SU-DHL-6 (cell line): ENCODE results near the gene PDHB.
A peak's percentile ranks its signal among the peaks of the same experiment; 100 is the strongest.

Experiments
- H2AFZ ChIP-seq: fragments of 200-600 bp; sonication (generic); 2 replicates; pipeline ENCODE4 v1.6.1; 2014; ENCODE audit warnings: low read depth, mild to moderate bottlenecking, moderate library complexity, mixed read lengths, antibody characterized with exemption, low read length; ENCODE audit not compliant: severe bottlenecking
- H3F3A ChIP-seq: fragments of 200-600 bp; shearing (Covaris generic); 2 replicates; pipeline ENCODE4 v1.6.0; 2016; ENCODE audit warnings: antibody characterized with exemption, mild to moderate bottlenecking; ENCODE audit not compliant: insufficient read depth
- H3K27ac ChIP-seq: fragments of 200-600 bp; sonication (generic); 2 replicates; pipeline ENCODE4 v1.5.1; 2016; ENCODE audit warnings: low read depth, mild to moderate bottlenecking, low read length, moderate library complexity, mixed read lengths
- H3K27me3 ChIP-seq: fragments of 200-600 bp; sonication (generic), shearing (Covaris generic); 2 replicates; pipeline ENCODE4 v1.6.0; 2014; ENCODE audit warnings: mild to moderate bottlenecking, low read length
- H3K36me3 ChIP-seq: fragments of 200-600 bp; sonication (generic); 2 replicates; pipeline ENCODE4 v1.6.1; 2014; ENCODE audit warnings: mild to moderate bottlenecking, low read length, mixed read lengths
- H3K4me2 ChIP-seq: fragments of 300-600, 200-600 bp; shearing (Covaris generic), sonication (generic); 2 replicates; pipeline ENCODE4 v1.6.0; 2014; ENCODE audit warnings: low read length, low read depth, mild to moderate bottlenecking; ENCODE audit not compliant: poor library complexity, severe bottlenecking
- H3K4me3 ChIP-seq: fragments of 200-600 bp; sonication (generic); 2 replicates; pipeline ENCODE4 v1.5.1; 2014; ENCODE audit warnings: antibody characterized with exemption, low read length, mild to moderate bottlenecking, mixed read lengths; ENCODE audit not compliant: insufficient read depth, poor library complexity, severe bottlenecking
- H3K79me2 ChIP-seq: fragments of 200-600 bp; sonication (generic); 2 replicates; pipeline ENCODE4 v1.6.1; 2014; ENCODE audit warnings: mild to moderate bottlenecking, low read length, moderate library complexity; ENCODE audit not compliant: insufficient read depth
- H3K9ac ChIP-seq: fragments of 200-600 bp; sonication (generic); 2 replicates; pipeline ENCODE4 v1.7.0; 2014; ENCODE audit warnings: mild to moderate bottlenecking, low read length
- H3K9me2 ChIP-seq: fragments of 200-600 bp; sonication (generic); replicated peaks from 2 replicates; pipeline ENCODE4 v1.6.1; 2014; ENCODE audit warnings: low read length; ENCODE audit not compliant: insufficient read depth
- H3K9me3 ChIP-seq: fragments of 200-600 bp; sonication (generic); 2 replicates; pipeline ENCODE4 v1.6.1; 2014; ENCODE audit warnings: low read length, mixed read lengths; ENCODE audit not compliant: insufficient read depth
- H4K20me1 ChIP-seq: fragments of 200-600 bp; sonication (generic); 2 replicates; pipeline ENCODE4 v1.6.1; 2014; ENCODE audit warnings: low read depth, mild to moderate bottlenecking, antibody characterized with exemption, low read length, moderate library complexity, mixed read lengths
- CTCF ChIP-seq: fragments of 200-600 bp; sonication (generic); IDR thresholded peaks from one replicate; pipeline ENCODE4 v1.5.1; 2017; ENCODE audit warnings: antibody characterized with exemption, mild to moderate bottlenecking, low read length, moderate library complexity; ENCODE audit not compliant: insufficient read depth, poor library complexity, severe bottlenecking
- EZH2phosphoT487 ChIP-seq: fragments of 200-600 bp; sonication (generic), shearing (Covaris generic); conservative IDR thresholded peaks from 2 replicates; pipeline ENCODE4 v1.6.1; 2018; ENCODE audit warnings: mild to moderate bottlenecking, antibody characterized with exemption, low read length, moderate library complexity, mixed read lengths

The PDHB gene

GRCh38 chr3:58421004-58421403 lies 12.6 kb downstream of the PDHB start:
- H3K36me3 ChIP-seq, result peaks cover 25% of the 10 kb centered on the region; the same call in 1 of the 2 replicates
- no peaks in the 10 kb centered on the region for H3K9me2 ChIP-seq
- H3K4me2 ChIP-seq, result no peak overlapping the region
- H3K9me3 ChIP-seq, result no peaks in the 10 kb centered on the region
- H4K20me1 ChIP-seq, result no peaks in the 10 kb centered on the region
- TF ChIP-seq EZH2phosphoT487, result no peak
- H3K4me3 ChIP-seq, result no peak overlapping the region
- H3K9ac ChIP-seq, result no peak overlapping the region
- no peaks in the 10 kb centered on the region for H3K27me3 ChIP-seq
- H3K79me2 ChIP-seq, result no peaks in the 10 kb centered on the region
- no peak overlapping the region for H2AFZ ChIP-seq
- H3F3A ChIP-seq, result peaks cover 20% of the 10 kb centered on the region; the same call in 1 of the 2 replicates
- H3K27ac ChIP-seq, result no peak overlapping the region

GRCh38 chr3:58419780-58420507 lies 13.7 kb downstream of the PDHB start:
- no peak for TF ChIP-seq CTCF
- no peak for TF ChIP-seq EZH2phosphoT487
- Histone ChIP-seq H3K4me2 (no peak overlapping the region), H3K9me2 (no peaks in the 10 kb centered on the region), H2AFZ (no peak overlapping the region), H4K20me1 (no peaks in the 10 kb centered on the region), H3F3A (peaks cover 15% of the 10 kb centered on the region; the same call in 1 of the 2 replicates), H3K9me3 (no peaks in the 10 kb centered on the region), H3K36me3 (peaks cover 22% of the 10 kb centered on the region; the same call in 1 of the 2 replicates), H3K9ac (no peak overlapping the region), H3K27ac (peak overlapping the region; percentile 21), H3K4me3 (no peak overlapping the region), H3K27me3 (no peaks in the 10 kb centered on the region), H3K79me2 (no peaks in the 10 kb centered on the region)

- Histone ChIP-seq H4K20me1 (no peaks in the 10 kb centered on the region), H3K27me3 (no peaks in the 10 kb centered on the region), H3K79me2 (no peaks in the 10 kb centered on the region), H3K9me2 (no peaks in the 10 kb centered on the region), H3K36me3 (peaks cover 22% of the 10 kb centered on the region; the same call in 1 of the 2 replicates), H3F3A (peaks cover 19% of the 10 kb centered on the region), H3K4me2 (no peak overlapping the region), H2AFZ (no peak overlapping the region), H3K9ac (no peak overlapping the region), H3K9me3 (no peaks in the 10 kb centered on the region), H3K27ac (no peak overlapping the region), H3K4me3 (no peak overlapping the region)
- TF ChIP-seq CTCF (no peak), EZH2phosphoT487 (no peak)
Observed at GRCh38 chr3:58418227-58418626, 15.4 kb downstream of the PDHB start.

- Histone ChIP-seq H3K79me2 (no peaks in the 10 kb centered on the region), H4K20me1 (no peaks in the 10 kb centered on the region), H3K27ac (no peak overlapping the region), H3K4me3 (no peak overlapping the region), H2AFZ (no peak overlapping the region), H3K9me2 (no peaks in the 10 kb centered on the region), H3K4me2 (no peak overlapping the region), H3K9me3 (no peaks in the 10 kb centered on the region), H3F3A (peaks cover 21% of the 10 kb centered on the region), H3K36me3 (peaks cover 25% of the 10 kb centered on the region; the same call in 1 of the 2 replicates), H3K9ac (no peak overlapping the region), H3K27me3 (no peaks in the 10 kb centered on the region)
- TF ChIP-seq CTCF (no peak), EZH2phosphoT487 (no peak)
Observed at GRCh38 chr3:58417075-58417474, 16.6 kb downstream of the PDHB start.
